22Rv1 (cell line): Measurements from ENCODE around the gene LCE3A.

Experiments
- ZFX ChIP-seq: fragments of 450-650 bp; IDR thresholded peaks from 2 replicates; pipeline ENCODE4 v1.6.1; 2017; ENCODE audit warnings: antibody characterized with exemption, borderline replicate concordance
- TF ChIP-seq, protein P1 (sequence below): fragments of 450-650 bp; IDR thresholded peaks from 2 replicates; pipeline ENCODE4 v1.5.1; 2017; ENCODE audit warnings: mild to moderate bottlenecking

DNA sequence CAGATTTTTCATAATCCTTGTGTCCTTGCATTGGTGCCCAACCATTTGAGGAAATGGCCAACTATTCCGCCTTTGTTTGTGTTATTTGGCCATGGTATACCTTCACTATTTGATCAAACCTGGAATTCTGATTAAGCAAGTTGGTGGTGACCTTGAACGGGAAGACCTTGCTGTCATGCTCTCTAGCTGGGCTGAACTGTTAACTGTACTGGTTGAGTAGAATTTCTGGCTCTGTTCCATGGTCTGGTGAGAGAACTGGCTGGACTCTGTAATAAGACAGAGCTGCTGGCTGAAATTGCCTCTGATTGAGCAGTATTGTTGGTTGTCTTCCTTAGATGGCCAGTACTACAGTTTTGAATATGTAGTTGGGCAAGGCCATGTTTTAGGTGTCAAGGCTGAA is 25.9 kb downstream of the LCE3A start:
- TF ChIP-seq, protein P1, sequence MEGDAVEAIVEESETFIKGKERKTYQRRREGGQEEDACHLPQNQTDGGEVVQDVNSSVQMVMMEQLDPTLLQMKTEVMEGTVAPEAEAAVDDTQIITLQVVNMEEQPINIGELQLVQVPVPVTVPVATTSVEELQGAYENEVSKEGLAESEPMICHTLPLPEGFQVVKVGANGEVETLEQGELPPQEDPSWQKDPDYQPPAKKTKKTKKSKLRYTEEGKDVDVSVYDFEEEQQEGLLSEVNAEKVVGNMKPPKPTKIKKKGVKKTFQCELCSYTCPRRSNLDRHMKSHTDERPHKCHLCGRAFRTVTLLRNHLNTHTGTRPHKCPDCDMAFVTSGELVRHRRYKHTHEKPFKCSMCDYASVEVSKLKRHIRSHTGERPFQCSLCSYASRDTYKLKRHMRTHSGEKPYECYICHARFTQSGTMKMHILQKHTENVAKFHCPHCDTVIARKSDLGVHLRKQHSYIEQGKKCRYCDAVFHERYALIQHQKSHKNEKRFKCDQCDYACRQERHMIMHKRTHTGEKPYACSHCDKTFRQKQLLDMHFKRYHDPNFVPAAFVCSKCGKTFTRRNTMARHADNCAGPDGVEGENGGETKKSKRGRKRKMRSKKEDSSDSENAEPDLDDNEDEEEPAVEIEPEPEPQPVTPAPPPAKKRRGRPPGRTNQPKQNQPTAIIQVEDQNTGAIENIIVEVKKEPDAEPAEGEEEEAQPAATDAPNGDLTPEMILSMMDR, result no peak
- TF ChIP-seq ZFX, result no peak
